ENCODE measurements around the gene MAML2.

The MAML2 gene

DNA sequence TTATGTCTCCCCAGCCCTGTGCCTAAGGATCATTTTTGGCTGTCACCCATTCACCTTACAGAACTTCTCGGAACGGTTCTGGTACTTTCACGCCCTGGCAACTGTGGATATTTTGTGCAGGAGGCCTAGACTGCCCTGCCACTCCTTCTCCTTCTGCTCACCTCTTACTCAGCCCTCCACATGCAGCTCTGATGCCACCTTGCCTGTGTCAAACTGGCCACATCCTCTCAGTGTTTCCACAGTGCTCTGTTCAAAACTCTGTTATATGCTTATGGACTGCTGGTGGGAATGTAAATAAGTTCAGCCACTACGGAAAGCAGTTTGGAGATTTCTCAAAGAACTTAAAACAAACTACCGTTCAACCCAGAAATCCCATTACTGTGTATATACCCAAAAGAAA lies 318.3 kb downstream of the MAML2 start:
- no peak for DNase-seq

DNA sequence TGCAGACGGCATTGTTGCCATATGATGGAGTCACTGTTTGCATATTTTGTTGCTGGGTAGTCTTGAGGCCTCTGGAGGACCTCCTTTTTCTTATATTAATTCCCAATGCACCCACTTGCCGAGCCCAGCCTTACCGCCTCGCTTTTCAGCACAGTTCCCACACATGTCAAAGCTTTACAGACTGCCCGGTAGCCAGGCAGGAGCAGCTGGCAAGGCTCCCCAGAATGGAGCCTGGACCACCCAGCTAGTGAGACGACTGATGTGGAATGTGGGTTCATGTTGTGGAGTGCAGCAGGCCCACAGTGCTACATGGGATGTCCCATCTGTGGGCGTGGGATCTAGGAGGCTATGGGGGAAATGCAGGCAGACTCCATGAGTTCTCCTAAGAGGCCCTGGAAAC lies 319.7 kb downstream of the MAML2 start:
- no peak for DNase-seq

DNA sequence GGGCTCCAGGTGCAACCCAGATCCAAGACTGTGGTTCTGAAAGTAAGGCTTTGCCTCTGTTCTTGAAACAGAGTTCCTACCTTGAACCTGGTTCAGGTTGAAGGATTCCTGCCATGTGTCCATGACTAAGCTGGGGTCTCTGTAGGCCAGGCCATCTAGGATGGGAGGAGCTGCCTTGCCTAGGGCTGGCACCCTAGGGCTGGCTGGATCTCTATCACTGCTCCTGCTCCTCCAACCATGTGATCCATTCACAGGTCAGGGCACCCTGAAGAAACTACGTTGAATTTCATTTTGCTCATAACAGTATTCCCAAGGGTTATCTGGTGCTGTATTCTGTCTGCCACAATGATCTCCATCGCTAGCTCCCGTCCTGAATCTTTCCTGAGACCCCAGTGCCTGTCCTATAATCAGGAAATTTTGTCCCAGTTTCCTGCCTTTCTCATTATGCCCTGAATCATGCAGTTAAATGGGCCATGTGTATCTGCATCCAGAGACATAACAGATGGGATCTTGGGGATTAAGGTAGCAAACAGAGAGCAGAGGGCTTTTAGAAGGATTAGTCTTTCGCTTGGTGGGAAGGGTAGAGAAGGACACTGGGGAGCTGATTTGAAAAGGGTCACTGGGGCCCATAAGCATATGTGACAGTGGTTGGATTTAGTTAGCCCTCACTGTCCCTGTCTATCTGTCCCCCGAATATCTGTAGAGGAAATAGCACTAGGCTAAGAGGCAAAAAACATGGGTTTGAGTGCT lies 320.9 kb downstream of the MAML2 start:
- DNase-seq, result no peak

DNA sequence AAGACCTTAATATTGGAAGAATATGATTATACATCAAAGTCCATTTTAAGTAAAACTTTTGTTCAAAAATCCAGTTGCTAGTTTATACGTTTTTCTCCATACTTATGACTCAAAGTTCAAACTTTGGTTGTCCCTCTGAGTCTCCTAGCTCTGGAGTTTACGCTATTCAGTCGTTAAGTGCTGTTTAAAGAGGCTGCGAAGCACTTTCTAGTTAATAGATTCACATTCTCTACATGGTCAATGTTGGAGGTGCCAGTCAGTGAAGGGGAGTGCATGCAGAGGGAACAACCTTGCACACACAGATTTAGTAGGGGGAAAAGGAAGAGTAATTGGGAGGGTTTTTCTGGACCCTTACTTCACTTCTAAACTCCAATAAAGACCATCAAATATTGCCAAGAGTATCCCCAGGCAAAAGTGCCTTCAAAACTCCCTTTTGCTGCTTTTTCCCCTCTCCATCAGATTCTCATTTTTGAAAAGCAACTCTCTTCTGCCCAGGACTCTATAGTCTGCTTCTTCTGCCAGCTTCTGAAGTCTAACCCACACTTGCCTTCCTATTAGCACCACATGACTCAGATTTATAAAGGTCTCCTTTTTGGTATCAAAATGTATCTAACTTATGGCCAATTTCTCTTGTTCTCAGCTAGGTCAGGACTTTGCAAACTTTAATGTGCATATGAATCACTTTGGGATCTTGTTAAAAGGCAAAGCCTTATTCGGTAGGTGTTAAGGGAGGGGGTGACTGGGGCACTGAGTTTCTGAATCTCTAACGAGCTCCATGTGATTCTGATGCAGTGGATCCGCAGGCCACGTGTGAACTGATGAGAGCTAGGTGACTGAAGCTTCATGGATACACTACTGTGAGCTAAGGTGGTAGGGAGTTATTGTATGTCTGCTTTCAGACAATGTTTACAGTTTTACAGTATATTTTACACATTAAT lies 322.9 kb downstream of the MAML2 start:
- no peak for DNase-seq

DNA sequence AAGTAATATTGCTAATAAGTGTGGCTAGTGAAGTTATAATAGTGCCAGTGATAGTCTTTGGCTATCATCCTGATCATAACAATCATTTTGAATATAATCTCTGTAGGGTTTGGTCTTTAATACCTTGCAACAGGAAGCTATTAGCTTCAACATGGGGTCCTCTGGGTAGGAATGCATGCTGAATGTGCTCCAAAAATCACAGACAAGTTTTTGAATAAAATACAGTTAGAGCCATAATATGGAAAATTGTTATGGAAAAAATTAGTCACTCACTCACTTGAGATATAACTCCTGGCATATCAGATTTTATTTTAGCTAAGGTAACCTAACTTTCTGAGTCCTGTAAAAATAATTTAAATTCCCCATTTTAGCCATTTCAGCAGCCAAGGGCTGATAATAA lies 323.7 kb downstream of the MAML2 start:
- no peak for DNase-seq

GRCh38 chr11:96017856-96018255 lies 325.1 kb downstream of the MAML2 start:
- no peak for DNase-seq

- no peak for DNase-seq
These were observed 326.0 kb downstream of the MAML2 start for GRCh38 chr11:96016978-96017502.

DNA sequence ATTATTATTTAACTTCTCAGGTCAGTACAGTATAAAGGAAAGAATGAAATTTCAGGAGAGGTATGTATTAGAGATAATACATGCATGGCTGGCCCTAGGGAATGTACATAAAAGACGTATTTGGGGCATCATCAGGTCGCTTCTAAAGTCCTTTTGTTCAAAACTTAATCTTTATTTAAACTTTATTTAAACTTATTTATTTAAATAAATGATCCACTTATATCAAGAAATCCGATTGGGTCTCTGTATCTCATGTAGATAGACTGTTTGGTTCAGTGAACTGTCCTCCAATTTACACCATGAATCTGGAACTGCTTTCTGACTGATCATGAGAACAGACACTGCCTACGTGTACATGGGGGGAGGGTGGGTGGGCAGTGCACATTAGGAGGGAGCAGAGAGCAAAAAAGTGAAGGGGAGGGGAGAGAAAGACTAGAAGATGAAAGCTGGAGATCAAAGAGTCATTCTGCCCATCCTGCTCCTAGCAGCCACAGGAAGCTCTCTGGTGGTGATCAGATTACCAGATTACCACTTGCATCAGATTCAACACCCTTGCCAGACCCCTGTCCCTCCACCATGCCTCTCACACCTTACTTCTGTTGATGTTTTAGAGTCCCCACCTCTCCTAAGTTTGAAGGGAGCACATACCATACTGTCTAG lies 327.0 kb downstream of the MAML2 start:
- DNase-seq, result no peak

GRCh38 chr11:96014217-96014616 lies 328.8 kb downstream of the MAML2 start:
- DNase-seq, result no peak

DNA sequence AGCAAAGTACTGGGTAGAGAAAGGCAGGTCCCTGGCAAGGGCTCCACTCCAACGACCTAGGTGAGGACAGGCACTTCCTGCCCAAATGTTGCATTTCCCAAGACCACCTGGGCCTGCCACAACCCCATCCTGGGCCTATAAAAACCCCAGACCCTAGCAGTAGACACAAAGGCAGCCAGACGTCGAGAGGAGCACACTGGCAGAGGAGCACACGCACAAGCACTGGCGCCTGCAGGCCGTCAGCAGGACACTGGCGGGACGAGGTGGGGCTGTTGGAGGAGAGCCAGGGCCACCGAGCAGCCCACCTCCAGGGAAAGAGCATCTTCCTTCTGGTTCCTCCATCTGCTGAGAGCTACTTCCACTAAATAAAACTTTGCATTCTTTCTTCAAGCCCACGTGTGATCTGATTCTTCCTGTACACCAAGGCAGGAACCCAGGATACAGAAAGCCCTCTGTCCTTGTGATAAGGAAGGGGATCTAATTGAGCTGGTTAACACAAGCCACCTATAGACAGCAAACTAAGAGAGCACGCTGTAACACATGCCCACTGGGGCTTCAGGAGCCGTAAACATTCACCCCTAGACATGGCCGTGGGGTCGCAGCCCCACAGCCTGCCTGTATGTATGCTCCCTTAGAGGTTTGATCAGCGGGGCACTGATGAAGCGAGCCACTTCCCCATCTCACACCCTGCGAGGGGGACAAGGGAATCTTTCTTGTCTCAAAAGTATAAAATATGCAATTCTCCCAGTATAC lies 329.4 kb downstream of the MAML2 start:
- DNase-seq, result no peak

GRCh38 chr11:96012086-96012824 lies 330.7 kb downstream of the MAML2 start:
- DNase-seq, result peak; percentile 40

DNA sequence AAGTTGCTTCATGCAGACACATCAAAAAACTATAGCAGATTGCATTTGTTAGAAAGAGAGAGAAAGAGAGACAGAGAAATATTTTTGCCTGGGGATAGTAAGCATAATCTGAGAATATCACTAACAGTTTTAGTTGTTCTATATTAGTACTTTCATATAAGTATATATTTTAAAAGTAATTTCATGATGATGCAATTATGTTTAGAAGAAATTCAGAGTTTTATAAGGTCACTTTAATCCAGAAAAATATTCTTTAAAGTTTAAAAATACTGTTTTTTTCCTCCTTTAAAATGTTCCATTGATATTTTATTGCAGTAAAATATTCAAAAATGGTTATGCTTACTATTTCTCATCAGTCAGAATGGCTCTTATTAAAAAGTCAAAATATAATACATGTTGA lies 332.3 kb downstream of the MAML2 start:
- DNase-seq, result no peak

- no peak for DNase-seq
These were observed 334.8 kb downstream of the MAML2 start for GRCh38 chr11:96008161-96008720.

GRCh38 chr11:96006037-96006436 lies 337.0 kb downstream of the MAML2 start:
- no peak for DNase-seq

GRCh38 chr11:96004862-96005261 lies 338.1 kb downstream of the MAML2 start:
- no peak for DNase-seq

- no peak for DNase-seq
These were observed 340.2 kb downstream of the MAML2 start for GRCh38 chr11:96002754-96003290.

DNA sequence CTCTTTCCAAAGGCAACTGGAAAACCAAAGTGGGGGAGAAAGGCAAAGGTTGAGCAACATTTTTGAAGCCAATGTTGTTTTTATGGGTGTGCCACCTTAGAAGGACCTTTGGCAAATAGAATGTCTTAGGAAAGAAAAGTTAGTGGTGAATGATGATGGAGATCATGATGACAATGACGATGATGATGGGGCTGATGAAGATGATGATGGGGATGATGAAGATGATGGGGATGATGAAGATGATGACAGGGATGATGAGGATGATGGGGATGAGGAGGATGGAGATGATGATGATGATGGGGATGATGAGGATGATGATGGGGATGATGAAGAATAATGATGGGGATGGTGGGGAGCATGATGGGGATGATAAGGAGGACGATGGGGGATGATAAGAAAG lies 340.7 kb downstream of the MAML2 start:
- DNase-seq, result no peak

GRCh38 chr11:96001037-96001436 lies 342.0 kb downstream of the MAML2 start:
- no peak for DNase-seq

DNA sequence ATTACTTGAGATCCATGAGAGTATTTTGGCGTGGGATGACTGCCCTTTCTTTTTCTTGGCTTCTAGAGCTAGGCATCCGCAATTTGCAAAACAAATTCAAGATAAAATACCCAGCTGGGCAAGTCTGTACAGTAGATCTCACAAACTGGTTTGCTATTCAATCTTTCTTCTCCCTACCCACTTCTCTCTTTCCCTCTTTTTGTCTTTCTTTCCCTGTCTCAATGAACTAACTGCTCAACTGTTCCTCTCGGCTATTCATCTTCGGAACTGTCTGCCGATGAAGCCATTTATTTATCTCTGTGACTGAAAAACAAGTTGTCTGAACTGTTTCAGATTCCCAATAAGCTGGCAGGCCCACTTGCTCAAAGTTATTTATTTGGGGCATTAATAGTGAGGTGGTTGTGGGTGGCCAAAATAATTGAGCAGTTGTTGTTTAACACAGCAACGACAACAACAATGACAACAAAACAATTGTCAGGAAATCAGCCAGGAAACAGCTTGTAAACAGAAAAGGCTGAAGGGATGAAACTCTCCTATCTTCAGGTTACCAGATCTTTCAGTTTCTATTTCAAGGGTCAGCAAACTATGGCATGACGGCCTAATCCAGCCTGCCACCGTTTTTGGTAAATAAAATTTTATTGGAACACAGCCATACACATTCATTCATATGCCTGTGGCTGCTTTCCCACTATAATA lies 343.1 kb downstream of the MAML2 start:
- DNase-seq, result no peak

DNA sequence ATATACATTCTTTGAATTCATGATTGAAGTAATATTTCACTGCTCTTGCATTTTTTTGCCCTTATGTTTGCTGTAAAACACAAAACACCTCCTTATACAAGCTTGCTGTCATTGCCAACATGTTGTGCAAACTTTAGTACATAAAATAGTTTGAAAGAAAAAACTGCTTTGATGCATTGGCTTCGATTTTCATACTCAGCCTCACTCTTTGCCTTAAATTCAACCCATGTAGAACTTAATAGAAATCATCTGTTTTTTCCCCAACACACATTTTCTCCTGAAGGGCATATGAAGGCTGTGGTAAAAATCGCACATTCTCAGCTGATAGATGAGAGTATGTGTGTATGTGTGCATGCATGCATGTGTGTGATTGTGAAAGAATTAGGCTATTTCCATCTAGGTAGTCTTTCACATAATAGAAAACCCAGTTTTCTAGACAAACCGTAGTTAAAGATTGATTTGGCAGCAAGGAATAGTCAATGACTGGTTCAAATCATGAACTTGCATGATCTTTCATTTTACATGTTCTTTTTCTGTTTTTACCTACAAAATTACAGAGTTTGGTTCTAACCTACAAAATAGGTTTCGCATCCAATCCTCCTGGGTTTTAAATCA lies 346.3 kb downstream of the MAML2 start:
- DNase-seq, result no peak
